Ishikawa (cell line): Measurements from ENCODE around the gene DMPK.

Source experiments
- EP300 ChIP-seq: IDR thresholded peaks from 2 replicates; pipeline ENCODE4 v1.6.1; 2012; ENCODE audit warnings: borderline replicate concordance
- FOXM1 ChIP-seq: IDR thresholded peaks from 2 replicates; pipeline ENCODE4 v1.6.1; 2012; ENCODE audit warnings: low read depth, borderline replicate concordance
- MAX ChIP-seq: IDR thresholded peaks from 2 replicates; pipeline ENCODE4 v1.6.1; 2012
- NFIC ChIP-seq: IDR thresholded peaks from 2 replicates; pipeline ENCODE4 v1.6.1; 2012
- RAD21 ChIP-seq: IDR thresholded peaks from 2 replicates; pipeline ENCODE4 v1.6.1; 2012; ENCODE audit warnings: low read depth
- REST ChIP-seq: IDR thresholded peaks from 2 replicates; pipeline ENCODE4 v1.6.1; 2012; ENCODE audit warnings: low read depth, mild to moderate bottlenecking

GRCh38 chr19:45753548-45753947 lies 28.7 kb downstream of the DMPK start:
- TF ChIP-seq REST, result no peak
- no peak for TF ChIP-seq NFIC
- TF ChIP-seq FOXM1, result no peak
- TF ChIP-seq EP300, result no peak
- TF ChIP-seq MAX, result no peak
- no peak for TF ChIP-seq RAD21
